GM18508 (cell line): ENCODE measurements around the gene PDE6G.

Experiments used
- ATAC-seq: cut with Tn5 transposase; IDR thresholded peaks from one replicate; pipeline ENCODE4 v1.9.1; 2021; ENCODE audit warnings: moderate number of reproducible peaks; ENCODE audit not compliant: insufficient read depth, unreplicated experiment

The PDE6G gene

GRCh38 chr17:81665205-81666091, 9.1 kb upstream of the PDE6G start:
- no peak for ATAC-seq

DNA sequence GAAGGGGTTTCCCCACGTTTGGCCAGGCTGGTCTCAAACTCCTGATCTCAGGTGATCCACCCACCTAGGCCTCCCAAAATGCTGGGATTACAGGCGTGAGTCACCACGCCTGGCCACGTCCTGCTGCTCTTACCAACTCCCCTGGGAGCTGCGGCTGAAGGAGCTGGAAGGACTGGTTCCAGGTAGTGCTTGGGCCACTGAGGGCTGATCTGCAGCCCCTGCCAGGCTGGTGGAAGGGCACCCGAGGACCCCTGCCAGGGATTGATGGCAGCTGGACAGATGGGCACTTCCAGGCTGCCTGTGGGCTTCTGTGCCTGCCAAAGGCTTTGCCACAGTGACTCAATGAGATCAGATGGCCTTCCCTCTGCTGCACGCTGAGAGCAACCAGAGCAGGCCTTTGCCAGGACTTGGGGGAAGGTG, 7.7 kb upstream of the PDE6G start:
- no peak for ATAC-seq

DNA sequence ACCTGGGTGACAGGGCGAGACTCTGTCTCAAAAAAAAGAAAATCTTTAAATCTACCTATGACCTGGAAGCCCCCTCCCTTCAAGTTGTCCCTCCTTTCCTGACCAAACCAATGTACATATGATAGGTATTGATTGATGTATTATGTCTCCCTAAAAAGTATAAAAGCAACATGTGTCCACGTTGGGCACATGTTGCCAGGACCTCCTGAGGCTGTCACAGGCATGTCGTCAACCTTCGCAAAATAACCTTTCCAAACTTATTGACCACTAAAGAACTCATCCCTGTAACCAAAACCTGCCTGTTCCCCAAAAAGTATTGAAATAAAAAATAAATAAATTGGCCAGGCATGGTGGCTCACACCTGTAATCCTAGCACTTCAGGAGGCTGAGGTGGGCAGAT, 5.7 kb upstream of the PDE6G start:
- no peak for ATAC-seq

GRCh38 chr17:81660441-81660840, 4.1 kb upstream of the PDE6G start:
- no peak for ATAC-seq

DNA sequence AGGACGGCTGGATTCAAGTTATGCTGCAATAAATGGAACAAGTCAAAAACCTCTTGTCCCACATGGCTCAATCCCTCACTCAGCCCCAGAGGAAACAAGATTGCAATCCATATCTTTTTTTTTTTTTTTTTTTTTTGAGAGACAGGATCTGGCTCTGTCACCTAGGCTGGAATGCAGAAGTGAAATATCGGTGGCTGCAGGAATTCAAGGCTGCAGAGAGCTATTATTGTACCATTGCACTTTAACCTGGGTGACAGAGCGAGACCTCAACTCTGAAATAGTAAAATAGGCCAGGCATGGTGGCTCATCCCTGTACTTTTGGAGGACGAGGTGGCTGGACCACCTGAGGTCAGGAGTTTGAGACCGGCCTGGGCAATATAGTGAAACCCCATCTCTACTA, 2.7 kb upstream of the PDE6G start:
- ATAC-seq: no peak

DNA sequence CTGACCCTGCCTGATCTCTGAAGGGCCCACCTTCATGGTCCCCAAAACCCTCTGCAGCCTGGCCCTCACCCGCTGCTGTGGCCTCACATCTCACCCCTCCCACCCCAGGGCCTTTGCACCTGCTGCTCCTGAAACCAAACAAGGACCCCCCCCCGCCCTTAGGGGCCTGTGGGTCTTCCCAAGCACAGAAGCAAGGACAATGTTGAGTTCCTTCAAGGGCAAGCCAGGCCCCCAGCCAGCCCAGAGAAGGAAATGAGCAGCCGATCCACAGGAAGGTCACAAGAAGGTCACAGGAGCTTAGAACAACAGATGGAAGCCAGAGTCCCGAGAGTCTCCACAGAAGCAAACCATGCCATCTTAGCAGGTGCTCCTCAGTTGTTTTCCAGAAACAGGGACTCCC, 493 bp upstream of the PDE6G start:
- no peak for ATAC-seq

GRCh38 chr17:81655378-81656117, 794 bp downstream of the PDE6G start:
- ATAC-seq: no peak

DNA sequence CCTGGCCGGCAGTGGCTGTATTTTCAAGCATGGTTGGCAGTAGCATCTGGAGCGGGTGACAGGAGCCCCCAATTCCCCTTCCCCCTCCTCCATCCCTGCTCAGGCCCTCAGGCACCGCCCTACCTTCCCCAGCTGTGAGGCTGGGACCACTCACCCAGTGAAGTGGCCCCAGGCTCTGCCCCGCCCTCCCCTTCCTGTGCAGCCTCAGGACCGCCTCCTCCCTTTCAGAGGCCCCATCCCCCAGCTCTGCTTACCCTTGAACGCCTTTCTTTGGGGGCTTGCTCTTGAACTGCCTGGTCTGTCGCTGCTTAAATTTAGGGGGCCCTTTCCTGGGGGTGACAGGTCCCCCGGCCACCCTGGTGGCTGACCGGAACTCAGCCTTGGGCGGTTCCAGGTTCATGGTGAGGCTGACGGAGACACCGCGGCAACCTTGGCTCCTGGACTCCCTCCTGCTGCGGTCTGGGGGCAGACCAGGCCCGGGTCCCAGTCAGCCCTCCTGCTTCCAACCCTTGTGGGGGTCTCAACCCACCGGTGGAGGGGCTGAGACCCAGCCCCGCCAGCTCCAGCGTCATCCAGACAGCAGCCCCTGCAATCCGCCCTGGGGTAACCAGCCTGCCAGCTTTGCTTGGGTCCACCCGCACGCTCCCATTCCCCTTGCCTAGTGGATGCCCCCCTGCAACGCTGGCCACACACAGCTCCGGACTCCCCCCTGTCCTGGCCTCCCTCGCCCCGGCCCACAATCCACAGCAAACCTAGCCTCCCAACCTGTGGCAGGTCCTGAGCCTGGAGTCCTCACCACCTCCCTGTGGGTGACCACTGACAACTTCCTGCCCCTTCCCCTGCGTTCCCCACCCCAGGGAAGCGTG, 3.2 kb downstream of the PDE6G start:
- no peak for ATAC-seq

- no peak for ATAC-seq
Measured at GRCh38 chr17:81651692-81652091, 4.7 kb downstream of the PDE6G start.

- ATAC-seq: no peak
Measured at GRCh38 chr17:81650951-81651350, 5.4 kb downstream of the PDE6G start.

- no peak for ATAC-seq
Measured at GRCh38 chr17:81648707-81649085, 7.6 kb downstream of the PDE6G start.

GRCh38 chr17:81648013-81648706, 8.2 kb downstream of the PDE6G start:
- no peak for ATAC-seq

GRCh38 chr17:81647640-81648012, 8.7 kb downstream of the PDE6G start:
- ATAC-seq: no peak

DNA sequence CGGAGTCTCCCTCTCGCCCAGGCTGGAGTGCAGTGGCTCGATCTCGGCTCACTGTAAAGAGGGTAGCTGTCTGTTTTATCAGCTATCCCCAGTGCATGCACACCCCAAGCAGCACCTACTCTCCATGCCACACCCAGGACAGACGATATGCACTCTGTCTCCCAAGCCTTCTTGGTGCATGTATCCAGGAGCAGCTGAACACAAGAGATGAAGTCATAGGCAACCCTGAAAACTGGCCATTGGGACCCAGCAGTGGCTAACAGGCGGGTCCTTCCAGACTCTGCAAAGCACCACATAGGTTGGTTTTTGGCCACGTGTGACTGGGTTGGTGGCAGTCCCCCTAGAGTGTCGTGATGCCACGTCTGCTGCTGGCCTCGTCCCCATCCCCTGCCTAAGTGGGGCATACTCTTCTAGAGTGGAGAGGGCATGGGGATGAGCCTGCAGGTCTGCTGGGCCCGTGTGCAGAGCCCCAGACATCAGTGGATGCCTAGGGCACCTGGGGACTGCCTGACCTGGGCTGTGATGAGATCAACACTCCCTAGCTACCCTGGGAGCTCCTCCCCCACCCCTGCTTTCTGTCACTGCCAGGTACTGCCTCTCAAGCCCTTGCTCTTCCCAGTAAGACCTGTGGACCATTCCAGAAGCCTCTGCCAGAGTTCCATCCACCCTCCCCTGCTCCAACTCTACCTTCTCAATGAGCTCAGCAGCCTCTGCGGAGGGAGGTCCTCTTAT, 9.3 kb downstream of the PDE6G start:
- ATAC-seq: no peak

- ATAC-seq: no peak
Measured at GRCh38 chr17:81644976-81645952, 11.1 kb downstream of the PDE6G start.

- ATAC-seq: no peak
Measured at GRCh38 chr17:81644496-81644895, 11.8 kb downstream of the PDE6G start.

DNA sequence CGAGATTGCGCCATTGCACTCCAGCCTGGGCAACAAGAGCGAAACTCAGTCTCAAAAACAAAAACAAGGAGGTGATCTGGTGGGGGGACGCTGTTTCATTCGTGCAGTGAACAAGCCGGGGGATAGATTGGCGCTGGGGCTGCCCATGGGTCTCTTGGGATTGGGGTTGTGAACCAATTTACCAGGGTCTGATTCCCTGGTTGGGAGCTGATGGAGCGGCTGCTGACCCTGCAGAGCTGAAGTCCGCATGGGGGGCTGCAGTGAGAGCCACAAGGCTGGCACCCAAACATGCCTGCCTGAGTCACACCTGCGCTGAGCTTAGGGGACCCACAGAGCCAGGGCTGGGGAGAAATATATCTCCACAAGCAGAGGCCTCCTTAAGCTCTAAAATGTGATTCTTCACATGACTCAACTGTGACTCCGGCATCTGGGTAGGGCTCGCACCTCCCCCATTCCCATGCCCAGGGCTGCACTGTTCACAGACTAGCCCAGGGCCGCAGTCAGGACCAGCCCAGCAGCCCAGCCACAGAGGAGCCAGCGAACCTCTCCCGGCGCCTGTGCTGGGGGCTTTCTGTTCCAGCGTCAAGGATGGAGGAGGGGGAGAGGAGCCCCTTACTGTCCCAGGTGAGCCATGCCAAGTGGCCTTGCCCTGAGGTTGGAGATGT, 14.4 kb downstream of the PDE6G start:
- no peak for ATAC-seq

- ATAC-seq: no peak
Measured at GRCh38 chr17:81640011-81640410, 16.3 kb downstream of the PDE6G start.
